Measurements from ENCODE around the gene SUV39H2. TPM values are rescaled to one million over a fixed set of nuclear protein-coding genes. Genes with fewer than 3 reads are reported as not detected.
A peak's percentile ranks its signal among the peaks of the same experiment; 100 is the strongest.

The SUV39H2 gene
- polyA plus RNA-seq, 1 donor from 2014 or later = 19.4 TPM

- Histone ChIP-seq H3K79me2 (replicated peaks; ENCODE audit: insufficient read depth, low read length) (peaks cover 33% of the 10 kb centered on the region), H2AFZ (ENCODE audit: low read depth, low read length) (no peak overlapping the region), H3K36me3 (ENCODE audit: insufficient read depth, low read length) (no peaks in the 10 kb centered on the region), H3K4me2 (ENCODE audit: low read length) (no peak overlapping the region), H3K9me2 (ENCODE audit: insufficient read depth, low read length) (no peaks in the 10 kb centered on the region), H3K4me3 (ENCODE audit: low read length) (peak overlapping the region; percentile 90), H3K27me3 (ENCODE audit: insufficient read depth, low read depth, low read length) (no peaks in the 10 kb centered on the region), H4K20me1 (ENCODE audit: insufficient read depth) (no peaks in the 10 kb centered on the region), H3K9me3 (ENCODE audit: low read length) (no peaks in the 10 kb centered on the region), H3K27ac (ENCODE audit: low read length) (no peak overlapping the region), H3F3A (ENCODE audit: insufficient read depth, low read length, poor library complexity, severe bottlenecking) (no peaks in the 10 kb centered on the region), H3K9ac (ENCODE audit: low read length) (peak overlapping the region; percentile 94)
- TF ChIP-seq EP300 (conservative IDR thresholded peaks at IDR 0.05; ENCODE audit: poor library complexity, severe bottlenecking) (no peak), TAF1 (IDR thresholded peaks at IDR 0.05; ENCODE audit: low read depth) (no peak), EZH2 (IDR thresholded peaks at IDR 0.05; ENCODE audit: borderline replicate concordance, insufficient read depth, low read length, poor library complexity, severe bottlenecking) (no peak), RAD21 (conservative IDR thresholded peaks at IDR 0.05) (no peak), POLR2AphosphoS5 (IDR thresholded peaks at IDR 0.05) (no peak), MXI1 (conservative IDR thresholded peaks at IDR 0.05; ENCODE audit: poor library complexity, severe bottlenecking) (no peak), SMC3 (conservative IDR thresholded peaks at IDR 0.05; ENCODE audit: poor library complexity) (no peak)
- TF ChIP-seq, protein P1, sequence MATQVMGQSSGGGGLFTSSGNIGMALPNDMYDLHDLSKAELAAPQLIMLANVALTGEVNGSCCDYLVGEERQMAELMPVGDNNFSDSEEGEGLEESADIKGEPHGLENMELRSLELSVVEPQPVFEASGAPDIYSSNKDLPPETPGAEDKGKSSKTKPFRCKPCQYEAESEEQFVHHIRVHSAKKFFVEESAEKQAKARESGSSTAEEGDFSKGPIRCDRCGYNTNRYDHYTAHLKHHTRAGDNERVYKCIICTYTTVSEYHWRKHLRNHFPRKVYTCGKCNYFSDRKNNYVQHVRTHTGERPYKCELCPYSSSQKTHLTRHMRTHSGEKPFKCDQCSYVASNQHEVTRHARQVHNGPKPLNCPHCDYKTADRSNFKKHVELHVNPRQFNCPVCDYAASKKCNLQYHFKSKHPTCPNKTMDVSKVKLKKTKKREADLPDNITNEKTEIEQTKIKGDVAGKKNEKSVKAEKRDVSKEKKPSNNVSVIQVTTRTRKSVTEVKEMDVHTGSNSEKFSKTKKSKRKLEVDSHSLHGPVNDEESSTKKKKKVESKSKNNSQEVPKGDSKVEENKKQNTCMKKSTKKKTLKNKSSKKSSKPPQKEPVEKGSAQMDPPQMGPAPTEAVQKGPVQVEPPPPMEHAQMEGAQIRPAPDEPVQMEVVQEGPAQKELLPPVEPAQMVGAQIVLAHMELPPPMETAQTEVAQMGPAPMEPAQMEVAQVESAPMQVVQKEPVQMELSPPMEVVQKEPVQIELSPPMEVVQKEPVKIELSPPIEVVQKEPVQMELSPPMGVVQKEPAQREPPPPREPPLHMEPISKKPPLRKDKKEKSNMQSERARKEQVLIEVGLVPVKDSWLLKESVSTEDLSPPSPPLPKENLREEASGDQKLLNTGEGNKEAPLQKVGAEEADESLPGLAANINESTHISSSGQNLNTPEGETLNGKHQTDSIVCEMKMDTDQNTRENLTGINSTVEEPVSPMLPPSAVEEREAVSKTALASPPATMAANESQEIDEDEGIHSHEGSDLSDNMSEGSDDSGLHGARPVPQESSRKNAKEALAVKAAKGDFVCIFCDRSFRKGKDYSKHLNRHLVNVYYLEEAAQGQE (IDR thresholded peaks at IDR 0.05; ENCODE audit: borderline replicate concordance) = no peak
- TF ChIP-seq, protein P2, sequence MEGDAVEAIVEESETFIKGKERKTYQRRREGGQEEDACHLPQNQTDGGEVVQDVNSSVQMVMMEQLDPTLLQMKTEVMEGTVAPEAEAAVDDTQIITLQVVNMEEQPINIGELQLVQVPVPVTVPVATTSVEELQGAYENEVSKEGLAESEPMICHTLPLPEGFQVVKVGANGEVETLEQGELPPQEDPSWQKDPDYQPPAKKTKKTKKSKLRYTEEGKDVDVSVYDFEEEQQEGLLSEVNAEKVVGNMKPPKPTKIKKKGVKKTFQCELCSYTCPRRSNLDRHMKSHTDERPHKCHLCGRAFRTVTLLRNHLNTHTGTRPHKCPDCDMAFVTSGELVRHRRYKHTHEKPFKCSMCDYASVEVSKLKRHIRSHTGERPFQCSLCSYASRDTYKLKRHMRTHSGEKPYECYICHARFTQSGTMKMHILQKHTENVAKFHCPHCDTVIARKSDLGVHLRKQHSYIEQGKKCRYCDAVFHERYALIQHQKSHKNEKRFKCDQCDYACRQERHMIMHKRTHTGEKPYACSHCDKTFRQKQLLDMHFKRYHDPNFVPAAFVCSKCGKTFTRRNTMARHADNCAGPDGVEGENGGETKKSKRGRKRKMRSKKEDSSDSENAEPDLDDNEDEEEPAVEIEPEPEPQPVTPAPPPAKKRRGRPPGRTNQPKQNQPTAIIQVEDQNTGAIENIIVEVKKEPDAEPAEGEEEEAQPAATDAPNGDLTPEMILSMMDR (IDR thresholded peaks at IDR 0.05; ENCODE audit: poor library complexity, severe bottlenecking) = no peak
These were observed 1.9 kb upstream of the SUV39H2 start for GRCh38 chr10:14876764-14877163.

DNA sequence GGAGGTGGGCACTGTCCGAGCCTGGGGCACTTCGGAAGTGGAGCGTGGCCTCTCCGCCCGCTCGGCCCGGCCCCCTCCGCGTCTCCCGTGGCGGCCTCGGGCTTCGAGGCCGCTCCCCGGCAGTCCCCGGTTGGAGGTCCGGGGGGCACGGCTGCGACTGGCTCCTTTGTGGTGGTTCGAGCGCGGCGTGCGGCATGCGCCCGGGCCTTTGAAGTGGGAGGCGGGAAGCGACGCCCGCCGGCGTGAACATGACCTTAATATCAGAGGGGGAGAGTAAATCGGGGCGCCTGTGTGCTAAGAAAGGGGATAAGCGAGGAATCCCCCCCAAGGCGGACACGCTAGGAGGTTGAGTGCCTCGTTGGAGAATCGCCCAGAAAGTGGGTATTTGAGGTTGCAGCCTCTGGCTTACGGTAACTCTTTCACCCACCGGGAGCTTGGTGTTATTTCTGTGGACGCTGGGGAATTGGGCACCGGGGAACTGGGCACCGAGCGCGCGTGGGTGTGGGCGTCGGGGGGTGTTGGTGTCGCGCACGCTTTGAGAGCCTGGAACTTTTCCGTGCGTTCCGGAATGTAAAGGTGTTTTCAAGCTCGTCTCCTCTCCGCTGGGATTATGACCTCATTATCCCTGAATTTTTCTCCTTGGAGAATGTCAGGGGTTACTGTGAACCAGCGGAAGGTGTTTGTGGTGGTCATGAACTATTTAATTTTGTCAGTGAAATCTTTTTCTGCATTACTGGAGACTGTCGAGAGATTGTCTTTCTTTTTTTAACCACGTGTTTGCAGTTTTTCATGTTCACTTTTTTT, 660 bp downstream of the SUV39H2 start:
- Histone ChIP-seq H3K4me2 (ENCODE audit: low read length) (peak overlapping the region; percentile 74), H2AFZ (ENCODE audit: low read depth, low read length) (peak overlapping the region; percentile 34), H3K27me3 (ENCODE audit: insufficient read depth, low read depth, low read length) (no peaks in the 10 kb centered on the region), H3K36me3 (ENCODE audit: insufficient read depth, low read length) (no peaks in the 10 kb centered on the region), H3K79me2 (replicated peaks; ENCODE audit: insufficient read depth, low read length) (peaks cover 58% of the 10 kb centered on the region), H3K9ac (ENCODE audit: low read length) (peak overlapping the region; percentile 94), H3K9me3 (ENCODE audit: low read length) (no peaks in the 10 kb centered on the region), H3F3A (ENCODE audit: insufficient read depth, low read length, poor library complexity, severe bottlenecking) (no peaks in the 10 kb centered on the region), H4K20me1 (ENCODE audit: insufficient read depth) (no peaks in the 10 kb centered on the region), H3K4me3 (ENCODE audit: low read length) (peak overlapping the region; percentile 90), H3K27ac (ENCODE audit: low read length) (peak overlapping the region; percentile 58), H3K9me2 (ENCODE audit: insufficient read depth, low read length) (no peaks in the 10 kb centered on the region)
- TF ChIP-seq, protein P1 (IDR thresholded peaks at IDR 0.05; ENCODE audit: borderline replicate concordance) = peak; percentile 14
- no peak for TF ChIP-seq EZH2 (IDR thresholded peaks at IDR 0.05; ENCODE audit: borderline replicate concordance, insufficient read depth, low read length, poor library complexity, severe bottlenecking)
- no peak for TF ChIP-seq SMC3 (conservative IDR thresholded peaks at IDR 0.05; ENCODE audit: poor library complexity)
- TF ChIP-seq MXI1 (conservative IDR thresholded peaks at IDR 0.05; ENCODE audit: poor library complexity, severe bottlenecking) = peak; percentile 45
- no peak for TF ChIP-seq POLR2AphosphoS5 (IDR thresholded peaks at IDR 0.05)
- TF ChIP-seq RAD21 (conservative IDR thresholded peaks at IDR 0.05) = no peak

All from neural cell (in vitro differentiated cells).